Measurements from ENCODE around the gene C20orf204. TPM values are rescaled to one million over a fixed set of nuclear protein-coding genes. Genes with fewer than 3 reads are reported as not detected.
A peak's percentile ranks its signal among the peaks of the same experiment; 100 is the strongest.

The C20orf204 gene
- total and polyA plus RNA-seq, 2 donors = 0.71 to 0.95 TPM

DNA sequence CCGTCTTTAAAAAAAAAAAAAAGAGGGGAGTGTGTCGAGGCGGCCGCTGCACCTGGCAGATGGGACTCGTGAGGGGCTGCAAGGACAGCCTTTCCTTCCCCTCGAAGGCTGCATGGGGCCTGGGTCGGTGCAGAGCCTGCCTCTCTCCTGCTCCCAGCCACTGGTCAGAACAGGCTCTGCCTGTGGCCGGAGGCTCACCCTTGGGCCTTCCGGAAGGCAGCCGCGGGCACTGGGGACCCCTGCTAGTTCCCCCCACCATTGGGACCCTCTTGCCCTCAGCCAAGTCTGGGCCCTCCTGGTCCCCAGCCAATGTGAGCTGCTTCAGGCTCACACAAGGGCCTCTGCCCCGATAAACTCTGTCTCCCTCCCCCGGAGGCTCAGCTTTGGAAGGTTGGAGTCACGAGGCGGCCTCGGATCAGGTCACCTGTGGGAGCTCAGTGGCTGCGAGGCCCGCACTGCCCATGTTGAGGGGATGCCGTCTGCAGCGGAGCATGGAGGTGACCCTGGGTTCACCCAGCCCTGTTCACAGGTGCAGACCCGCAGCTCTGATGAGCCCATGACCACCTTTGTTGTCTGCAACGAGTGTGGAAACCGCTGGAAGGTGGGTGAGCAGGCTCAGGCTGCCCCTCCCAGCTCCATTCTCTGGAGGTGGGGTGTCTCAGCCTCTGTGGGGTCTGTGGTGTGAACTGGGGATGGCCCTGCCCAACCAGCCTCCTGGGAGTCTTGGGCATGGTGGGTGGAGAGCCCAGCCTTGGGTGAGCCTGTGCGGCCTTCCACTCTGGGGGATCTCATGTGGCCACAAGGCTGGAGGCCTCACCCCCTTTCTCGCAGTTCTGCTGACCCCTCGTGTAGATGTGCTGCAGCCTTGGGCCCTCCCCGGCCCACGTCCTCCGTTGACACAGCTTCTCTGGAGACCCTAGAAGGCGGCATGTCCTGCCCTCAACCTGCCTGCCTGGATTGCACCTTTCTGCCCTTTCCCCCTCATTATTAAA is 35.7 kb downstream of the C20orf204 start:
- no peak overlapping the region for H3K4me3 ChIP-seq (ENCODE audit: low read depth, low read length)
- 88% methylated on average over 30 of the region's 30 CpGs for WGBS

DNA sequence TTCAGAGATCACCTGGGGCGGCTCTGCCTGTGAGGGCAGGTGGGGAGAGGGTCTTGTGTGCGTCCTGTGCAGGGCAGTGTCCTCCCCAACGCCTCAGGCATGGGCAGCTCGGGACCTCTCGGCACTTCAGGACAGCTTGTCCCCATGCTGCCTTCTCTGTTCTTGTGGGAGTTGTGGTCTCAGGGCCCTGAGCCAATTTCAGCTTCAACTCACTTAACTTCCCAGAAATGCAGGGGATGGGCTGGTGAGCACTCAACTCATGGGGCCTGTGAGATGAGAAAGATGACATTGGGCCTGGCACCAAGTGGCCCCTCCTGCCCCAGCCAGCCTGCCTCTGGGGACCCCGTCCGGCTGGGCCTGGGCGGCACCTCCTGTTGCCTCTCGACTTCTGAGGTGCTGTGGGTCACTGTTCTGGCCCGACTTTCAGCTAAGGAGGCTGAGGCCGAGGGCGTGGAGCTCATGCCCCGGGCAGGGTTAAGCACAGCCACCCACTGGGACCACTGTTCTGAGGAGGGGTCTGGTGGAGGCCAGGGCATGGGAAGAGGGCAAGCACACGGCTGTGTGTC is 36.6 kb downstream of the C20orf204 start:
- H3K4me3 ChIP-seq (ENCODE audit: low read depth, low read length) = no peak overlapping the region
- H3K27ac ChIP-seq (ENCODE audit: low read depth) = no peak overlapping the region
- no peak for DNase-seq (ENCODE audit: extremely low spot score)
- no peaks in the 10 kb centered on the region for H3K4me1 ChIP-seq (ENCODE audit: insufficient read depth)
- H3K36me3 ChIP-seq (ENCODE audit: insufficient read depth) = no peaks in the 10 kb centered on the region
- 84% methylated on average over 14 of the region's 14 CpGs for WGBS

More for the DNA sequence above, 35.7 kb downstream of the C20orf204 start:
- no peak overlapping the region for H3K27ac ChIP-seq (ENCODE audit: low read depth)
- no peaks in the 10 kb centered on the region for H3K4me1 ChIP-seq (ENCODE audit: insufficient read depth)
- DNase-seq (ENCODE audit: extremely low spot score) = no peak
- no peaks in the 10 kb centered on the region for H3K36me3 ChIP-seq (ENCODE audit: insufficient read depth)

DNA sequence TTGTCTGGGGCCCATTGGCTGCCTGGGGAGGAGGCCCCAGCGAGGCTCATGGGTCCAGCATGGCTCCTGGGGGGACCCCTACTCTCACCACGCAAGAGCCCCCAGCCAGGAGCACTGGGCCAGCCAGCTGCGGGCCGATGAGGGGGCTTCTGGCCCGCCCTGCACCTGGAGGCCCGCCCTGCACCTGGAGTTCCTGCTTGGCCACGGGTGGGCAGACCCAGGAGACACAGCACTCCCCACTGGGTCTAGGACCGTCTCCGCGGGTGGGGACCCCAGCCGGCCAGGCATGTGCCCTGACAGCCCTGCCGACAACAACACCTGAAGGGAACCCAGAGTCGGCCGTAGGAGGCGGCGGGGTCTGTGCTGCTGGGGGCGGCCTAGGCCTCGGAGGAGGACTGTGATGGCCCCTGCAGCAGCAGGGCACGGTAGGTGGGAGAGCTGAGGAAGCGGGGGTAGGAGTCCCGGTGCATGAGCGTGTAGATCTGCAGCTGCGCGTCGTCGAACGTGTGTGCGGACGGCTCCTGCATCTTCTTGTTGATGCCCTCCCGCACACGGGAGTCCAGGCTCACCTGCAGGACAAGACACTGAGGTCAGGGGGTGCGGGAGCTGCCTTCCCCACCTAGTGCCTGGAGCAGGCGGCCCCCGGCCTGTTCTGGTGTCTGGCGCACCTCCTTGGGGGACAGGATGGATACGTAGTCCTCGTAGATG is 37.6 kb downstream of the C20orf204 start:
- no peak overlapping the region for H3K27ac ChIP-seq (ENCODE audit: low read depth)
- 91% methylated on average over 37 of the region's 37 CpGs for WGBS
- no peaks in the 10 kb centered on the region for H3K36me3 ChIP-seq (ENCODE audit: insufficient read depth)
- peaks cover under 1% of the 10 kb centered on the region for H3K4me1 ChIP-seq (ENCODE audit: insufficient read depth)
- DNase-seq (ENCODE audit: extremely low spot score) = no peak
- H3K4me3 ChIP-seq (ENCODE audit: low read depth, low read length) = no peak overlapping the region

DNA sequence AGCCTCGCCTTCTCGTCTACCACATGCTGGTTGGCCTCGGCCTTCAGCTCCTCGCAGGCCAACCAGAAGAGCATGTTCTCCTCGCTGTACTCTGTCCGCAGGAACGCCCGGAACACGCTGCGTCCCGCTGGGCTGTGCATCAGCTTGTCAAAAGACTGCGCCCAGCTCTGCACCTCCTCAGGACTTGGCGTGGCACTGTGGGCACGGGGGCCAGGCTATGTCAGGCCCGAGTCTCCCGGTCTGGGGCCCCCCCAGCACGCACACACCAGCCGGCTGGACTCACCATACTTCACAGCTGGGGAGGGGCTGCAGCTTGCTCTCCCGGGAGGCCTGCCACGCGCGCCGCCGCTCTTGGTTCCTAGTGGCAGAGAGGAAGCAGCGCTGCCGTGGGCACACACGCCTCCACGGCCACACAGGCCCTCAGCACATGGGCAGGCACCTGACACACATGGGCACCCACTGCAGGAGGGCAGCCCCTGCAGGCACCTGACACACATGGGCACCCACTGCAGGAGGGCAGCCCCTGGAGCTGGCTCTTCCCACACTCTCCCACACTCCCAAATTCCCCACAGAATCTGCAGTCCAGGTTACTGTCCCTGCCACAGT is 38.3 kb downstream of the C20orf204 start:
- Histone ChIP-seq H3K27ac (ENCODE audit: low read depth) (no peak overlapping the region), H3K4me1 (ENCODE audit: insufficient read depth) (peaks cover 2% of the 10 kb centered on the region), H3K4me3 (ENCODE audit: low read depth, low read length) (no peak overlapping the region), H3K36me3 (ENCODE audit: insufficient read depth) (no peaks in the 10 kb centered on the region)
- DNase-seq (ENCODE audit: extremely low spot score) = no peak
- 89% methylated on average over 28 of the region's 28 CpGs for WGBS

DNA sequence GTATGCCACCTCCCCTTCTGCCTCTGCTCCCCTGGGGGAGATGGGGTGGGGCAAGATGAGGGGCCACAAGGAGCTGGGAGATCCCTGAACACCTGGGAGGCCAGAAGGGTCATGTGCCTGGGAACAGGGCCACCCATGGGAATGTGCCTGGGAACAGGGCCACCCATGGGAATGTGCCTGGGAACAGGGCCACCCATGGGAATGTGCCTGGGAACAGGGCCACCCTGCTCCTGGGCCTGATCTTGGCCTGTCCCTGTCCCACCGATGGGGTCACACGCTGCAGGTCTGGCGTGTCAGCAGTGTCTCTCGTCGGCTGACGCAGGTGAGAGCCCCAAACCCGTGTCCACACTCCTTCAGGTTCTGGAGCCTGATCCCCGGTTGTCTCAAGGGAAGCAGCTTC is 39.0 kb downstream of the C20orf204 start:
- Histone ChIP-seq H3K36me3 (ENCODE audit: insufficient read depth) (no peaks in the 10 kb centered on the region), H3K27ac (ENCODE audit: low read depth) (no peak overlapping the region), H3K4me1 (ENCODE audit: insufficient read depth) (peaks cover 2% of the 10 kb centered on the region), H3K4me3 (ENCODE audit: low read depth, low read length) (no peak overlapping the region)
- no peak for DNase-seq (ENCODE audit: extremely low spot score)
- 92% methylated on average over 8 of the region's 8 CpGs for whole genome bisulfite sequencing

DNA sequence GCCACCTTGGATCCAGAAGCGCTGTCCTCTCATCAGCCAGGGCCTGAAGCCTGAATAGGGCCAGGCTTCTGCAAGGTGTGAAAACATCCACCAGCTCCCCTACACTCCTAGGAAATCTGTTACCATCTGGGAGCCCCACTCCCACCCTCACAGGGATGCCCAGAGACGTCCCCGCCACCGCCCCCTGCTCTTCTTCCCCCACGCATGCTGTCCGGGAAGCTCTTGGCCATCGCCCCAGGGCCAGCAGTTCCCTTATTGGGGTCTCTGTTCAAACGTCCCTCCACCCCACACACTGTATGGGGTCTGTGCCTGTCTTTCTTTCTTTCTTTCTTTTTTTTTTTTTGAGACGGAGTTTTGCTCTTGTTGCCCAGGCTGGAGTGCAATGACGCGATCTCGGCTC is 39.6 kb downstream of the C20orf204 start:
- H3K27ac ChIP-seq (ENCODE audit: low read depth) = no peak overlapping the region

DNA sequence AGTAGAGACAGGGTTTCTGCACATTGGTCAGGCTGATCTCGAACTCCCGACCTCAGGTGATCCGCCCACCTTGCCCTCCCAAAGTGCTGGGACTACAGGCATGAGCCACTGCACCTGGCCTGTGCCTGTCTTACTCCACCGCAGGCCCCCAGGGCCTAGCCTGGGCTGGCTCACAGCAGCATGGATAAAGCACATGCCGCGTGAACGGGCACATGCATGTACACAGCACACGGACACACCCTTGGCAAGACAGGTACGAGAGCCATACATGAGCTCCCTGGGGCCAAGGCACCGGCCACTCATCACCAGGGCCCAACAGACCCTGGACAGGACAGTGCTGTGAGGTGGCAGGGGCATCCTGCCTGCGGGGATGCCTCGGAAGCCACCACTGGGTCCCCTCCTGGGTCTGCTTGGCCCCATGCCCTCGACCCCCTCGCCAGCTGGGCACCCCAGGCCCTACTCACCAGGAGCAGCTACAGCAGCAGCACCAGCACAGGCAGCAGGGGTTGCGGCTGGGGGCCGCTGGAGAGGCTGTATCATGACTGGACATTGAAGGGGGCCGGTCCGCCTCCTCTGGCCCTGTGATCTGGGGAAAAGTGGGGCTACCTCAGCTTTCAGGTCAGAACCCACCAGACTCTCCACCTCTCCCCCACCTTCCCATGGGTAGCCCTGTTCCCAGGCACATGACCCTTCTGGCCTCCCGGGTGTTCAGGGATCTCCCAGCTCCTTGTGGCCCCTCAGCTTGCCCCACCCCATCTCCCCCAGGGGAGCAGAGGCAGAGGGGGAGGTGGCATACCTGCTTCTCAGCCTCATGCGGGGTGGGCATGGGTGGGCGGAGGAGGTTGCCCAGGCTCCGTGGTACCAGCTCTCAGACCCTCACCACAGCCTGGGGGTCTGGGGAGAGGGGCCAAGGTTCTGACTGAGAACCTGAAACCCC is 40.3 kb downstream of the C20orf204 start:
- 94% methylated on average over 20 of the region's 22 CpGs for WGBS
- Histone ChIP-seq H3K4me3 (ENCODE audit: low read depth, low read length) (no peak overlapping the region), H3K4me1 (ENCODE audit: insufficient read depth) (peaks cover 2% of the 10 kb centered on the region), H3K27ac (ENCODE audit: low read depth) (no peak overlapping the region), H3K36me3 (ENCODE audit: insufficient read depth) (no peaks in the 10 kb centered on the region)
- no peak for DNase-seq (ENCODE audit: extremely low spot score)

More for the DNA sequence above, 39.6 kb downstream of the C20orf204 start:
- no peak for DNase-seq (ENCODE audit: extremely low spot score)
- H3K4me3 ChIP-seq (ENCODE audit: low read depth, low read length) = no peak overlapping the region
- WGBS = 92% methylated on average over 12 of the region's 12 CpGs
- H3K36me3 ChIP-seq (ENCODE audit: insufficient read depth) = no peaks in the 10 kb centered on the region
- H3K4me1 ChIP-seq (ENCODE audit: insufficient read depth) = peaks cover 2% of the 10 kb centered on the region

DNA sequence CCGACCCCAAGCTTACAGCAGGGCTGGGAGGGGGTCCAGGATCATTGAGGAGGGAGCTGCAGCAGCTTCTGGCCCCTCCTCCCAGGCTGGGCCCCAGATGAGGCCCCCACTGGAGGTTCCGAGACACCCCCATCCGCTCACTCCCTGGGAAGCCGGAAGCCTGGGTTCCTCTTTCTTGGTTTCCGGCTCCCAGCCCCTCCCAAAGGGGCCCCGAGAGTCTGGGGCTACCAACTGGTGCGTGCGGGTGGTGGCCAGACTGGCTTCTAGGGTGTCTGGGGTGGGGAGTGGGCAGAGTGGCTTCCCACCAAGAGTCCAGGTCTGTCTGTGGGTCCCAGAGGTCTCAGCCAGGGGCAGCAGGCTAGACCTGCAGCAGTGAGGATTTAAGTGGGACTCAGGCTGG is 41.1 kb downstream of the C20orf204 start:
- no peaks in the 10 kb centered on the region for H3K36me3 ChIP-seq (ENCODE audit: insufficient read depth)
- 83% methylated on average over 8 of the region's 8 CpGs for WGBS
- H3K27ac ChIP-seq (ENCODE audit: low read depth) = no peak overlapping the region
- no peak overlapping the region for H3K4me3 ChIP-seq (ENCODE audit: low read depth, low read length)
- DNase-seq (ENCODE audit: extremely low spot score) = no peak
- peaks cover 2% of the 10 kb centered on the region for H3K4me1 ChIP-seq (ENCODE audit: insufficient read depth)

DNA sequence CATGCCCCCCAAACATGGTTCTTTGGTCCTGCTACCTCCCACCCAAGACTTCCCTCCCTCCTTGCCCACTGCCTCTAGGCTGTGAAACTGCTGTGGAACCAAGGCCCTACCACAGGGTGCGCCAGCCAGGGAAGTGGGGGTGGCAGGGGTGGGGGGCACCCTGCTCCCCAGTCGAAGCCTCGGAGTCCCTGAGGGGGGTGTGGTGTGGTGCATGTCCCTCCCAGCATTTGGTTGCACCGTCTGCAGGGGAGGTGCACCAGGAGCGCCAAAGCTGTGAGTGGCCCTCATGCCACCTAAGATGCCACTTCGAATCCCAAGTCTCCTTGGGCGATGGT is 41.5 kb downstream of the C20orf204 start:
- H3K4me3 ChIP-seq (ENCODE audit: low read depth, low read length) = no peak overlapping the region
- no peaks in the 10 kb centered on the region for H3K36me3 ChIP-seq (ENCODE audit: insufficient read depth)
- DNase-seq (ENCODE audit: extremely low spot score) = no peak
- WGBS = 75% methylated on average over 7 of the region's 7 CpGs
- no peak overlapping the region for H3K27ac ChIP-seq (ENCODE audit: low read depth)
- peaks cover 2% of the 10 kb centered on the region for H3K4me1 ChIP-seq (ENCODE audit: insufficient read depth)

DNA sequence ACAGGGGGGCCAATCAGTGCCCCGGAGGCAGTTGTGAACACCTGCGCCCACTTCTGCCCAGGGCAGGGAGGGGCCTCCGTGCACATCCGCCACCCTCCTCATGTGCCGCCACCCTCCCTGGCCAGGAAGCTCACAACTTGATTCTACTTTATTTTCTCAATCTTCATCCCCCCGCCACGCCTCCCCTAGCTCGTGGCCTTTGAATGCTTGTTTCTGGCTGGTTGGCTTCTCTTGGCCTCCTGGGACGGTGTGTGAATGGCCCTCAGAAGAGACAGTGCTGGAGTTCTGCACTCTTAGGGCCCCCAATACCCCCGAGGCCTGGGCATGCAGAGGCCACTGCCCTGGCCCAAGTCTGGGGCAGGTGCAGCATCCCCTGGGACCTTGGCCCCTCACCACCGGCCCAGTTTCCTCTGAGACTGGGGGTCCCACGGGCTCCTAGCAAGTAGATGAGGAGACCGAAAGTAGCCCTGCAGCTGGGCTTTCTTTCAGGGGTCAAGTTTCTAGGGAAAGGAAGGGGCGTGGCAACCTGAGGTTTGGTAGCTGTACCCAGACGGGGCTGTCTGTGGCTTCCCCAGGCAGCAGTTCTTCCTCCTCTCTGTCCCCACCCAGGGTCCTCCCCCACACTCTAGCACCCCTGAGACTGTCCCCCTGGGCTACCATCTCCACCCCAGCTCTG is 42.0 kb downstream of the C20orf204 start:
- Histone ChIP-seq H3K4me1 (ENCODE audit: insufficient read depth) (peaks cover 2% of the 10 kb centered on the region), H3K36me3 (ENCODE audit: insufficient read depth) (no peaks in the 10 kb centered on the region), H3K27ac (ENCODE audit: low read depth) (no peak overlapping the region), H3K4me3 (ENCODE audit: low read depth, low read length) (peak overlapping the region; percentile 56)
- DNase-seq (ENCODE audit: extremely low spot score) = no peak
- 69% methylated on average over 15 of the region's 15 CpGs for WGBS

DNA sequence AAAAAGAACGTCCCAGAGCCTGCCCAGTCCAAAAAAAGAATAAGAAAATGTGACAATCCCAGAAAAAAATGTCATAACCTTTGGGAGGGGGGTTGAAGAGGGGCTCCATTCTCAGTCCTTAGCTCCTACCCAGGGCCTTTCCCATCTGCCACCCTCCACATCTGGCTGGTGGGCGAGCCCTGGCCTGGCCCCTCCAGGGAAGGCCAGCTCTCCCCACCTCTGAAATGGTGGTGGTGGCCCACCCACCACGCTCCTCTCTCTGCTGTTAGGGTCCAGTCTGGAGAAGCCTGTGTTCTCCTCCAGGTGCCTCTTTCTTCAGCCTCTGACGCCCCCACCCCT is 42.9 kb downstream of the C20orf204 start:
- WGBS = 21% methylated on average over 4 of the region's 4 CpGs
- Histone ChIP-seq H3K36me3 (ENCODE audit: insufficient read depth) (no peaks in the 10 kb centered on the region), H3K4me3 (ENCODE audit: low read depth, low read length) (peak overlapping the region; percentile 56), H3K27ac (ENCODE audit: low read depth) (no peak overlapping the region), H3K4me1 (ENCODE audit: insufficient read depth) (peaks cover 2% of the 10 kb centered on the region)
- no peak for DNase-seq (ENCODE audit: extremely low spot score)

DNA sequence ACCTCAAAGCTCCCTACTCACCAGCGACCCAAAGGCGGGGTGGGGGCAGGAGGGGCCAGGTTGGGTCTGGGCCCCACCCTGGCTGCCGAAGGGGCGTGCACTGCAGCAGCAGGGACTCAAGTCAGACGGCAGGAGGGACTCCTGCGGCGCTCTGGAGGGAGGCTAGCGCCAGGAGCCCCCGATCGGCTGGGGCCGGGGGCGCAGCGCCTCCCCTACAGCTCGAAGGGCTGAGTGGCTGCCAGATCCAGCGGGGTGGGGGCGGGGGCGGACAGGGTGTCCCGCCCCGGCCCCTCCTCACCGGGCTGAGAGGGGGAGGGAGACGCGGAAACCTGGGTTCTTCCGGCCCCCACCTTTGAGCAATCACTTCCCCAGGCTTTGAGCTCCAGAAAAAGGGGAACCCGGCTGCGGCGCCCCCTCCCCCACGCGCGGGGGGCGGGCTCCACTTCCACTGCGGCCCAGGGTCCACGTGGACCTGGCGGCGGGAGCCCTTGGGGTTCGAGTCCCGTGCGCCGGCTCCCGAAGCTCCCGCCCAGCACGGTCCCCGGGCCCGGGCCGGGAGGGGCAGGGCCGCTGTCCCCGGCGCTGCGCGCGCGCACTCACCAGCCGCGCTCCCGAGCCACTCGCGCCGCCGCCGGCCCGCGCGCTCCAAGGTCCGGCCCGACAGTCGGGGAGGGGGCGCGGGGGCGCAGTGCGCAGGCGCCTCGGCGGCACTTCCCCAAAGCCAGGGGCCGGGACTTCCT is 43.5 kb downstream of the C20orf204 start, which contains the start of gene RGS19:
RGS19 (minus strand) TSS at position 246 of the 740 bp plus-strand sequence. CDS start 2,632 bp downstream, outside the sequence.
- DNase-seq (ENCODE audit: extremely low spot score) = no peak
- Histone ChIP-seq H3K4me3 (ENCODE audit: low read depth, low read length) (peak within 1 kb of the TSS; percentile 56), H3K36me3 (ENCODE audit: insufficient read depth) (no peaks in the 10 kb centered on the region), H3K4me1 (ENCODE audit: insufficient read depth) (peaks cover 2% of the 10 kb centered on the region), H3K27ac (ENCODE audit: low read depth) (no peak within 1 kb of the TSS)
- WGBS = under 1% methylated on average over 73 of the region's 73 CpGs
